Mesothelial cell of epicardium (in vitro differentiated cells): ENCODE results near the gene PIP5K1C. TPM values are rescaled to one million over a fixed set of nuclear protein-coding genes. Genes with fewer than 3 reads are reported as not detected.

Experiments used
- DNase-seq, 2 experiments: peaks; one replicate each; pipeline ENCODE4 v3.0.0; 2021; ENCODE audit warnings: low spot score in 2 of 2; ENCODE audit not compliant: unreplicated experiment in 2 of 2
- H3K27ac Mint-ChIP-seq: 2 replicates; pipeline ENCODE4 v1.8.0; 2021; ENCODE audit warnings: mixed read lengths
- H3K27me3 Mint-ChIP-seq: 2 replicates; pipeline ENCODE4 v1.8.0; 2021; ENCODE audit warnings: low read depth, mixed read lengths
- H3K36me3 Mint-ChIP-seq: 2 replicates; pipeline ENCODE4 v1.8.0; 2021; ENCODE audit warnings: mixed read lengths
- H3K4me1 Mint-ChIP-seq: 2 replicates; pipeline ENCODE4 v1.8.0; 2021; ENCODE audit warnings: mixed read lengths
- H3K4me3 Mint-ChIP-seq: 2 replicates; pipeline ENCODE4 v1.8.0; 2021; ENCODE audit warnings: mild to moderate bottlenecking, moderate library complexity, mixed read lengths
- H3K9me3 Mint-ChIP-seq: 2 replicates; pipeline ENCODE4 v1.8.0; 2021; ENCODE audit warnings: mixed read lengths
- total RNA-seq: library from RNA; stranded (reverse); gene quantifications from 3 replicates; pipeline ENCODE4 v1.2.1, GENCODE V29; 2021
- TF ChIP-seq, protein P1 (sequence below): fragments of 200-600 bp; sonication (generic); IDR thresholded peaks from one replicate; pipeline ENCODE4 v1.5.0; 2021; ENCODE audit warnings: antibody characterized with exemption; ENCODE audit not compliant: unreplicated experiment

The PIP5K1C gene
- total RNA-seq, 1 donor from 2014 or later: 45.7 TPM

DNA sequence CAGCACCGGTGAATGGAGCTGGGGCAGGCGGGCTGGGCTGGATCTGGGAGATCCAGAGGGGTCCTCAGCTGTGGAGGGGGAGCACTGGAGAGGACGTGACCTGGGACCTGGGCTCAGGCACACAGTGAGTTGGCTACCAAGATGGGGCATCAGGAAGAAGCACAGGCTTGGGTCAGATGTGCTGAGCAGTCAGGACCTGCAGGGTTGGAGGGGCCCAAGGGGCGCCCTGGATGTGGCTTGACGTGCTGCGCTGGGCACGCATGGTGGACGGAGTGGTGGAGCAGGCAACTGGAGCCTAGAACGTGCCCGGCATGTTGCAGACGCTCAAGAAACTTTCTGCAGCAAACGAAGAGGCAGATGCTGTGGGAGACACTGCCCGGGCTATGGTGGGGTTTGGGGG is 20.7 kb downstream of the PIP5K1C start:
- peaks cover 10% of the 10 kb centered on the region for H3K4me1 Mint-ChIP-seq
- H3K27ac Mint-ChIP-seq: no peak overlapping the region
- H3K4me3 Mint-ChIP-seq: no peak overlapping the region
- H3K27me3 Mint-ChIP-seq: no peaks in the 10 kb centered on the region
- TF ChIP-seq, protein P1, sequence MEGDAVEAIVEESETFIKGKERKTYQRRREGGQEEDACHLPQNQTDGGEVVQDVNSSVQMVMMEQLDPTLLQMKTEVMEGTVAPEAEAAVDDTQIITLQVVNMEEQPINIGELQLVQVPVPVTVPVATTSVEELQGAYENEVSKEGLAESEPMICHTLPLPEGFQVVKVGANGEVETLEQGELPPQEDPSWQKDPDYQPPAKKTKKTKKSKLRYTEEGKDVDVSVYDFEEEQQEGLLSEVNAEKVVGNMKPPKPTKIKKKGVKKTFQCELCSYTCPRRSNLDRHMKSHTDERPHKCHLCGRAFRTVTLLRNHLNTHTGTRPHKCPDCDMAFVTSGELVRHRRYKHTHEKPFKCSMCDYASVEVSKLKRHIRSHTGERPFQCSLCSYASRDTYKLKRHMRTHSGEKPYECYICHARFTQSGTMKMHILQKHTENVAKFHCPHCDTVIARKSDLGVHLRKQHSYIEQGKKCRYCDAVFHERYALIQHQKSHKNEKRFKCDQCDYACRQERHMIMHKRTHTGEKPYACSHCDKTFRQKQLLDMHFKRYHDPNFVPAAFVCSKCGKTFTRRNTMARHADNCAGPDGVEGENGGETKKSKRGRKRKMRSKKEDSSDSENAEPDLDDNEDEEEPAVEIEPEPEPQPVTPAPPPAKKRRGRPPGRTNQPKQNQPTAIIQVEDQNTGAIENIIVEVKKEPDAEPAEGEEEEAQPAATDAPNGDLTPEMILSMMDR: no peak
- DNase-seq: no peak
- no peaks in the 10 kb centered on the region for H3K9me3 Mint-ChIP-seq
- H3K36me3 Mint-ChIP-seq: peaks cover 11% of the 10 kb centered on the region

DNA sequence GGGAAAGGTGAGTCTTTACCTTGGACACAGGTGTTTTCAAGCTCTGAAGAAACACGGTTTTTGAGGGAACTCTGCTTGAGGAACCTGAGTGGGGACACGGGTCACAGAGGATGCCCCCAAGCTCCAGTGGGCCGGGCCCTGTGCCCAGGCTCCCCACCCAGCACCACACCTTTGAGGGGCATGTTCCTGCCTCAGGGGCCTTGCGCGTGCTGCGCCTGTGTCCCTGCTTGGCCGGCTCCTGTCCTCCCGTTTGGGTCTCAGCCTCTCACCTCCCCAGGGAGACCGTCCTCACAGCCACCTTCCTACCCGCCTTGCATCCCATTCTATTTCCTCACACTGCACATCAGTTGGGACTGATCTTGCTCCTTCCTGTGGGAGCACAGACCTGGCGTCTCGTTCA is 21.1 kb downstream of the PIP5K1C start:
- DNase-seq: no peak
- H3K9me3 Mint-ChIP-seq: no peaks in the 10 kb centered on the region
- H3K36me3 Mint-ChIP-seq: peaks cover 8% of the 10 kb centered on the region
- H3K4me3 Mint-ChIP-seq: no peak overlapping the region
- TF ChIP-seq, protein P1: no peak
- H3K4me1 Mint-ChIP-seq: peaks cover 9% of the 10 kb centered on the region
- no peak overlapping the region for H3K27ac Mint-ChIP-seq
- no peaks in the 10 kb centered on the region for H3K27me3 Mint-ChIP-seq

DNA sequence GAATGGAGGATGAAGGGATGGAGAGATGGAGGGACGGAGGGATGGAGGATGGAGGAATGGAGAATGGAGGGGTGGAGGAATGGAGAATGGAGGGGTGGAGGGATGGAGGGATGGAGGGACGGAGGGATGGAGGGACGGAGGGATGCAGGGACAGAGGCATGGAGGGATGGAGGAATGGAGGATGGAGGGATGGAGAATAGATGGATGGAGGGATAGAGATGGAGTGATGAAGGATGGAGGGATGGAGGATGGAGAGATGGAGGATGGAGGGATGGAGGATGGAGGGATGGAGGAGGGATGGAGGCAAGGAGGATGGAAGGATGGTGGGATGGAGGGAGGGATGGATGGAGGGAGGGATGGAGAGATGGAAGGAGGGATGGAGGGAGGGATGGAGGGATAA is 22.1 kb downstream of the PIP5K1C start:
- H3K9me3 Mint-ChIP-seq: no peaks in the 10 kb centered on the region
- H3K36me3 Mint-ChIP-seq: peaks cover 2% of the 10 kb centered on the region
- no peak overlapping the region for H3K27ac Mint-ChIP-seq
- TF ChIP-seq, protein P1: no peak
- no peak overlapping the region for H3K4me3 Mint-ChIP-seq
- peaks cover 3% of the 10 kb centered on the region for H3K4me1 Mint-ChIP-seq
- no peaks in the 10 kb centered on the region for H3K27me3 Mint-ChIP-seq
- no peak for DNase-seq

DNA sequence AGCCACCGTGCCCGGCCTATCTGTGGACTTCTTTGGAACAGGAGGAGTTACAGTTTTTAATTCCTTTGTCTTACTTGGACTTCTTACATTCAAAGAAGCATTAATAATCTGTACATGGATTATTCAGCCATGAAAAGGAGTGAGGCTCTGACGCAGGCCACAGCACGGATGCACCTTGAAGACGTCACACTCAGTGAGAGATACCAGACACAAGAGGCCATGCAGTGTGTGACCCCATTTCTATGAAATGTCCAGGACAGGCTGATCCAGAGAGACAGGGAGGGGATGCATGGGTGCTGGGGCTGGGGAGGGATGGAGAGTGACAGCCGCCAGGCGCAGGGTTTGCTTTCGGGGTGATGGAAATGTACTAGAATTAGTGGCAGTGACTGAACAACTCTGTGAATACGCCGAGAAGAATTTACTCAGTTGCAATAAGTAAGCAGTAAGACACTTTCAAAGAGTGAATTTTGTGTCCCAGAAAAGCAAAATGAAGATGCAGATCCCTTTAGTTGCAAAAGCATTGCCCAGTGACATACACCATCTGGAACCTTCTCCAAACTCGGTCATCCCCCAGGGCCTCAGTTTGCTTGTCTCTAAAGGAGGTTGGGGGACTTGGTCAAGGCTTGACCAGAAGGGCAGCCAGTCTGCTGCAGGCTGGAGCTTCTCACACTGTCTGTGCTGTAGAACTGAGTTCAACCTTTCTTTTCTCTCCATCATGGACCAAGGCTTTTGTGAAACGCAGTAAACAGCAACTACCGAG is 25.3 kb downstream of the PIP5K1C start:
- Mint-ChIP-seq H3K36me3 (peaks cover under 1% of the 10 kb centered on the region), H3K4me1 (peaks cover 18% of the 10 kb centered on the region), H3K9me3 (no peaks in the 10 kb centered on the region), H3K27me3 (no peaks in the 10 kb centered on the region), H3K4me3 (no peak overlapping the region), H3K27ac (no peak overlapping the region)
- TF ChIP-seq, protein P1: no peak
- DNase-seq: no peak

DNA sequence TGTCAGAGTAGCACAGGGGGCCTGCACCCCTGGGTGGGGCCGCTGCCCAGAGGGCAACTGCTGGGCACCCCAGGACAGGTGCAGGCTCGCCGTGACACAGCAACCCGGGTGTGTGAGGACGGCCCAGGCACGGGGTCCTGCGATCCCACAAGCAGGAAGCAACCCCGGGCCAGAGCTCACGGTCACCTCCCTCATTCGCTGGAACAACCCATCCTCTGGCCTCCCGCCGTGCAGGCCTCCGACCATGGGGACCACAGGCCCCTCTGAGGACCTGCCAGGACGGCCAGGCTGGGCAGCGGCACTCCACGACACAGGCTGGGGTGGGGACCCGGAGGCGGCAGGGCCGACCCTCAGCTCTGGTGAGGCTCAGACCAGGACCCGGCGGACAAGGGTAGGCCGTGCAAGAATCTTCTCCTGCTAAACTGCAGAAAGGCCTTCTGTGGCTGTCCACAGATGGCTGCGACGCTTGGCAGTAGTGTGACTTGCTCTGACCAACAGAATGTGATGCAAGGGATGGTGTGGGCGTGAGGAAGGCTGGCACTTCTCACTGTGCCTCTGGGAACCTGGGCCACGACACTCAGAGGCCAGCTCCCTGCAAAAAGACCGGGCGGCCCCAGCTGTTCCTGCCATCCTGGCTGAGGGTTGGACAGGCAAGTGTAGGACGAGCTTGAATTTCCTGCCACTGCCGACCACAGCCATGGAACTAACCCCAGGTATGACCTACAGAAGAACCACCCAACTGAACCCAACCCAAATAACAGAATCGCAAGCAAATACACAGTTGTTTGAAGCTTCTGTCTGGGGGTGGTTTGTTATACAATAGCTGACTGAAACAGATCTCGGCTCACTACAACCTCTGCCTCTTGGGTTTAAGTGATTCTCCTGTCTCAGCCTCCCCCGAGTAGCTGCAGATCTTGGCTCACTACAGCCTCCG is 26.5 kb downstream of the PIP5K1C start:
- Mint-ChIP-seq H3K4me1 (peaks cover 18% of the 10 kb centered on the region), H3K9me3 (no peaks in the 10 kb centered on the region), H3K4me3 (no peak overlapping the region), H3K27me3 (no peaks in the 10 kb centered on the region), H3K36me3 (no peaks in the 10 kb centered on the region), H3K27ac (no peak overlapping the region)
- no peak for DNase-seq
- TF ChIP-seq, protein P1: no peak
